Panc1 (cell line): ENCODE measurements around the gene HOXB3. TPM values are rescaled to one million over a fixed set of nuclear protein-coding genes. Genes with fewer than 3 reads are reported as not detected.

ENCODE experiments used
- ATAC-seq: fragments of 200-7000 bp; cut with Tn5 transposase; 2 replicates; pipeline ENCODE4 v1.9.1; 2020; ENCODE audit warnings: mild to moderate bottlenecking, moderate library complexity
- BruUV-seq: library from RNA; stranded (reverse); fragments of 400-500 nt; replicated peaks from 2 replicates; lab custom pipeline; 2021; lab: Mats Ljungman, UMichigan
- CTCF ChIA-PET: fragments of 300-600 bp; sonication (Branson Sonifier 250); formaldehyde crosslinking; loops from one replicate; lab custom pipeline; 2022; ENCODE audit warnings: antibody characterized with exemption; lab: Charles Lee
- POLR2A ChIA-PET: fragments of 300-600 bp; sonication (Branson Sonifier 250); formaldehyde crosslinking; loops from one replicate; lab custom pipeline; 2022; ENCODE audit warnings: antibody characterized with exemption; lab: Charles Lee
- DNase-seq: peaks from one replicate; pipeline ENCODE4 v3.0.0-alpha.2; 2010; ENCODE audit warnings: low read depth, low spot score
- H3K27ac ChIP-seq: 2 replicates; pipeline ENCODE4 v1.5.1; 2011; ENCODE audit warnings: mild to moderate bottlenecking, low read length, inconsistent platforms
- H3K27me3 ChIP-seq: fragments of 200-500 bp; sonication (Bioruptor generic); 2 replicates; pipeline ENCODE4 v1.6.0; 2014; ENCODE audit warnings: low read length, inconsistent platforms; ENCODE audit not compliant: control insufficient read depth, insufficient read depth
- H3K36me3 ChIP-seq: fragments of 200-500 bp; sonication (Bioruptor generic); 2 replicates; pipeline ENCODE4 v1.5.1; 2014; ENCODE audit warnings: inconsistent platforms, mild to moderate bottlenecking, low read length, moderate library complexity; ENCODE audit not compliant: control insufficient read depth, insufficient read depth
- H3K4me1 ChIP-seq: 2 replicates; pipeline ENCODE4 v1.5.1; 2011; ENCODE audit warnings: inconsistent platforms, mild to moderate bottlenecking, low read length, moderate library complexity; ENCODE audit not compliant: control insufficient read depth, insufficient read depth
- H3K4me3 ChIP-seq, 2 experiments: 2 replicates each; pipeline ENCODE4 v1.5.1; 2011 to 2012; ENCODE audit warnings: low read depth in 2 of 2, low read length in 2 of 2, mild to moderate bottlenecking in 2 of 2, inconsistent platforms in 1 of 2, moderate library complexity in 1 of 2
- H3K9me3 ChIP-seq: fragments of 200-500 bp; sonication (Bioruptor generic); 2 replicates; pipeline ENCODE4 v1.5.1; 2014; ENCODE audit warnings: low read depth, mild to moderate bottlenecking, inconsistent platforms, low read length, moderate library complexity; ENCODE audit not compliant: control insufficient read depth, insufficient read depth
- TCF7L2 ChIP-seq: IDR thresholded peaks from 2 replicates; pipeline ENCODE4 v1.6.1; 2011; ENCODE audit warnings: mild to moderate bottlenecking, low read depth, low read length, inconsistent platforms
- in situ Hi-C: cut with HindIII; loops from 2 replicates; pipeline ENCODE4 v1.10.0; 2016; ENCODE audit warnings: low sequenced_read_pairs, low pct_unique_long_range_greater_than_20kb
- intact Hi-C: fragments of 100-400 bp; cut with micrococcal nuclease; formaldehyde crosslinking; loops from one replicate; pipeline ENCODE4 v1.10.0; 2022; ENCODE audit not compliant: unreplicated experiment
- total RNA-seq: library from RNA; stranded (reverse); gene quantifications from one replicate; pipeline ENCODE4 v1.2.1, GENCODE V29; 2021; ENCODE audit not compliant: unreplicated experiment
- TF ChIP-seq, protein P1 (sequence below), 2 experiments: IDR thresholded peaks; 2 replicates each; pipeline ENCODE4 v1.6.1; 2011 to 2012; ENCODE audit warnings: low read depth in 2 of 2, control low read depth in 1 of 2, low read length in 1 of 2, mild to moderate bottlenecking in 1 of 2, moderate library complexity in 1 of 2; ENCODE audit not compliant: insufficient read depth in 1 of 2
- TF ChIP-seq, protein P2 (sequence below): fragments of 450-650 bp; IDR thresholded peaks from 2 replicates; pipeline ENCODE4 v1.5.1; 2017; ENCODE audit warnings: mild to moderate bottlenecking

The HOXB3 gene
- total RNA-seq, 1 experiment from 2014 or later: 127 TPM

DNA sequence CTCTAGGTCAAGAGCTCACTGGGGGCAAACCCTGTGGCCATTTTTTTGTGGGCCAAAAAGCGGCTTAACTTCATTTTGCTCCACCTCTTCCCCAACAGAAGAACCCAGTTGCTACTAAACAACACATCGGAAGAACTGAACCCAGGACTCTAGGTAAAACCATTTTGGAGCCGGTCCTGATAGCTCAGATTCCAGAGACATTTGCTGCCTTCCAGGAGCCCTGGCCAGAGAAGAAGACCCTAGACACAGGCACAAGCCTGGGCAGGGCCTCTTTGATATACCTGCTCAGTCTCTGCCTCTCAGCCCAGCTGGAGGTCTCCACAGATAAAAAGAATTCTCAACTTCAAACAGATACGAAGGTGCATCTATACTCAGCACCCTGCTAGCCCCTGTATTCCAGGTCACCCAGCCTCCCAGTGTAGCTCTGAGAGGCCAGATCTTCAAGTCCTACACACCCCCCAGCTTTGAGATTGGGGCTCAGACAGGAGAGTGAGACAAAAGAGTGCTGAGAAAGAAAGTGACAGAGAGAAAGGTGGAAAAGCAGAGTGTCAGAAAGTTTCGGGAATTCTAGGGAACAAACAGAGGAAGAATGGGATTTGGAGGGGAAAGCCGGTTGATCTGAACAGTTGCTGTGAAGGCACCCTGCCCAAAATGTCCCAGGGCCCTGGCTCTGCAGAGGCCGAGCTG is 42.7 kb upstream of the HOXB3 start:
- H3K4me3 ChIP-seq: no peak overlapping the region
- no peak for DNase-seq
- no peaks in the 10 kb centered on the region for H3K9me3 ChIP-seq
- CTCF ChIA-PET: interaction anchor here (0.6 kb wide), 1 partner anchor 31 kb away, joined by 4 read pairs; no protein-coding TSS in a partner anchor
- no TSS peak for BruUV-seq
- POLR2A ChIA-PET: no interaction called here
- ATAC-seq: no peak
- H3K36me3 ChIP-seq: peaks cover 12% of the 10 kb centered on the region; the same call in 1 of the 2 replicates
- in situ Hi-C loops: no loop called here
- no peak overlapping the region for H3K27ac ChIP-seq
- H3K4me1 ChIP-seq: peaks cover 32% of the 10 kb centered on the region
- no peaks in the 10 kb centered on the region for H3K27me3 ChIP-seq
- no peak for TF ChIP-seq TCF7L2
- intact Hi-C loops: no loop called here

DNA sequence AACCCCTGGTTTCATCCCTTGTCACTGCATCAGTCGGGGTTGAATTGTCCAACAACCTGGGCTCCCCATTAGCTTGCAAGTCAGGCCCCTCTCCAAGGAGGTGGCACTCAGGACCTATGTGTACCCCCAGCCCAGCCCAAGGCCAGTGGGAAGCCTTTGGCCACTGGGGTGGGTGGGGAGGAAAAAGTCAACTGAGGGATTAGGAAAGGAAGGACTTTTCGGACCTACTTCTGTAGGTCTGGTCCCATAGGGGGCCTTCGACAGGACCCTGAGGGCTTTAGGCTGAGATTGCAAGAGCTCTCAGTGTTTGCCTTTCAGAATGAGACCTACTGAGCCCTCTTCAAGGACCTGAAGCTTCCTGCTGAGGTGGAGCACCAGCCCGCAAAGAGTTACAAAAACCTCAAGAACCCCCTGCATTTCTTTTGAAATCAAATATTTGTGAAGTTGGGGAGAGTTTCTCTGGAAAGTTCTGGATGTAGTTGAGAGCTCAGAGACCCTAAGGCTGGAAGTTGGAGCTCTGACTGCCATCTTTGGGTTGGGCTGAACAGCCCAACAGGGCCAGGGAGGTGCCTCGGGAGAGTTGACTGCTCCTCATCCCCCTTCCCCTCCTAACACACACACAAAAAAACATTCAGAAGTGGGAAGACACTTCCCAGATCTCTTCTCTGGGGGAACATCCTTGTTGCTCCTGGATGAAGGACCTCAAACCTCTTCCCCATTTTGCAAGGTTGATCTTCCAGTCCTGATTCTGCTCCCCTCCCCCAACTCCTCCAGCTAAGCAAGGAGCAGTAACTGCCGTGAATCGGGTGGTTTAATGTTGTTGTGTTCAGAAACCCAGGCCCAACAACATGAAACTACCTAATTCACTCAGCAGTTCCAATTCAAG is 41.9 kb upstream of the HOXB3 start:
- Histone ChIP-seq H3K27me3 (no peaks in the 10 kb centered on the region), H3K27ac (no peak overlapping the region), H3K36me3 (peaks cover 12% of the 10 kb centered on the region; the same call in 1 of the 2 replicates), H3K4me1 (peaks cover 33% of the 10 kb centered on the region), H3K9me3 (no peaks in the 10 kb centered on the region), H3K4me3 (no peak overlapping the region)
- TF ChIP-seq, protein P1, sequence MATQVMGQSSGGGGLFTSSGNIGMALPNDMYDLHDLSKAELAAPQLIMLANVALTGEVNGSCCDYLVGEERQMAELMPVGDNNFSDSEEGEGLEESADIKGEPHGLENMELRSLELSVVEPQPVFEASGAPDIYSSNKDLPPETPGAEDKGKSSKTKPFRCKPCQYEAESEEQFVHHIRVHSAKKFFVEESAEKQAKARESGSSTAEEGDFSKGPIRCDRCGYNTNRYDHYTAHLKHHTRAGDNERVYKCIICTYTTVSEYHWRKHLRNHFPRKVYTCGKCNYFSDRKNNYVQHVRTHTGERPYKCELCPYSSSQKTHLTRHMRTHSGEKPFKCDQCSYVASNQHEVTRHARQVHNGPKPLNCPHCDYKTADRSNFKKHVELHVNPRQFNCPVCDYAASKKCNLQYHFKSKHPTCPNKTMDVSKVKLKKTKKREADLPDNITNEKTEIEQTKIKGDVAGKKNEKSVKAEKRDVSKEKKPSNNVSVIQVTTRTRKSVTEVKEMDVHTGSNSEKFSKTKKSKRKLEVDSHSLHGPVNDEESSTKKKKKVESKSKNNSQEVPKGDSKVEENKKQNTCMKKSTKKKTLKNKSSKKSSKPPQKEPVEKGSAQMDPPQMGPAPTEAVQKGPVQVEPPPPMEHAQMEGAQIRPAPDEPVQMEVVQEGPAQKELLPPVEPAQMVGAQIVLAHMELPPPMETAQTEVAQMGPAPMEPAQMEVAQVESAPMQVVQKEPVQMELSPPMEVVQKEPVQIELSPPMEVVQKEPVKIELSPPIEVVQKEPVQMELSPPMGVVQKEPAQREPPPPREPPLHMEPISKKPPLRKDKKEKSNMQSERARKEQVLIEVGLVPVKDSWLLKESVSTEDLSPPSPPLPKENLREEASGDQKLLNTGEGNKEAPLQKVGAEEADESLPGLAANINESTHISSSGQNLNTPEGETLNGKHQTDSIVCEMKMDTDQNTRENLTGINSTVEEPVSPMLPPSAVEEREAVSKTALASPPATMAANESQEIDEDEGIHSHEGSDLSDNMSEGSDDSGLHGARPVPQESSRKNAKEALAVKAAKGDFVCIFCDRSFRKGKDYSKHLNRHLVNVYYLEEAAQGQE (IDR thresholded peaks at IDR 0.05; ENCODE audit: insufficient read depth in 1 of 2, low read depth in 2 of 2, low read length in 1 of 2): no peak
- TF ChIP-seq, protein P2, sequence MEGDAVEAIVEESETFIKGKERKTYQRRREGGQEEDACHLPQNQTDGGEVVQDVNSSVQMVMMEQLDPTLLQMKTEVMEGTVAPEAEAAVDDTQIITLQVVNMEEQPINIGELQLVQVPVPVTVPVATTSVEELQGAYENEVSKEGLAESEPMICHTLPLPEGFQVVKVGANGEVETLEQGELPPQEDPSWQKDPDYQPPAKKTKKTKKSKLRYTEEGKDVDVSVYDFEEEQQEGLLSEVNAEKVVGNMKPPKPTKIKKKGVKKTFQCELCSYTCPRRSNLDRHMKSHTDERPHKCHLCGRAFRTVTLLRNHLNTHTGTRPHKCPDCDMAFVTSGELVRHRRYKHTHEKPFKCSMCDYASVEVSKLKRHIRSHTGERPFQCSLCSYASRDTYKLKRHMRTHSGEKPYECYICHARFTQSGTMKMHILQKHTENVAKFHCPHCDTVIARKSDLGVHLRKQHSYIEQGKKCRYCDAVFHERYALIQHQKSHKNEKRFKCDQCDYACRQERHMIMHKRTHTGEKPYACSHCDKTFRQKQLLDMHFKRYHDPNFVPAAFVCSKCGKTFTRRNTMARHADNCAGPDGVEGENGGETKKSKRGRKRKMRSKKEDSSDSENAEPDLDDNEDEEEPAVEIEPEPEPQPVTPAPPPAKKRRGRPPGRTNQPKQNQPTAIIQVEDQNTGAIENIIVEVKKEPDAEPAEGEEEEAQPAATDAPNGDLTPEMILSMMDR: no peak
- no TSS peak for BruUV-seq
- ATAC-seq (no peak), DNase-seq (no peak)
- CTCF ChIA-PET: no interaction called here
- intact Hi-C loops (no loop called here), in situ Hi-C loops (no loop called here)
- POLR2A ChIA-PET: no interaction called here
